Lower leg skin (tissue), 3 donors: Measurements from ENCODE around the gene EGR2.

ENCODE experiments used
- POLR2A ChIP-seq, 2 donors: fragments of 450-650 bp; IDR thresholded peaks; one replicate each; pipeline ENCODE4 v1.6.1; 2016 to 2017; ENCODE audit warnings: antibody characterized with exemption in 2 of 2, mild to moderate bottlenecking in 1 of 2, moderate library complexity in 1 of 2
- TF ChIP-seq, protein P1 (sequence below), 3 donors: fragments of 450-650 bp; IDR thresholded peaks; one replicate each; pipeline ENCODE4 v1.5.1; 2016; ENCODE audit warnings: antibody characterized with exemption in 3 of 3, mild to moderate bottlenecking in 3 of 3, moderate library complexity in 2 of 3

- TF ChIP-seq, protein P1, sequence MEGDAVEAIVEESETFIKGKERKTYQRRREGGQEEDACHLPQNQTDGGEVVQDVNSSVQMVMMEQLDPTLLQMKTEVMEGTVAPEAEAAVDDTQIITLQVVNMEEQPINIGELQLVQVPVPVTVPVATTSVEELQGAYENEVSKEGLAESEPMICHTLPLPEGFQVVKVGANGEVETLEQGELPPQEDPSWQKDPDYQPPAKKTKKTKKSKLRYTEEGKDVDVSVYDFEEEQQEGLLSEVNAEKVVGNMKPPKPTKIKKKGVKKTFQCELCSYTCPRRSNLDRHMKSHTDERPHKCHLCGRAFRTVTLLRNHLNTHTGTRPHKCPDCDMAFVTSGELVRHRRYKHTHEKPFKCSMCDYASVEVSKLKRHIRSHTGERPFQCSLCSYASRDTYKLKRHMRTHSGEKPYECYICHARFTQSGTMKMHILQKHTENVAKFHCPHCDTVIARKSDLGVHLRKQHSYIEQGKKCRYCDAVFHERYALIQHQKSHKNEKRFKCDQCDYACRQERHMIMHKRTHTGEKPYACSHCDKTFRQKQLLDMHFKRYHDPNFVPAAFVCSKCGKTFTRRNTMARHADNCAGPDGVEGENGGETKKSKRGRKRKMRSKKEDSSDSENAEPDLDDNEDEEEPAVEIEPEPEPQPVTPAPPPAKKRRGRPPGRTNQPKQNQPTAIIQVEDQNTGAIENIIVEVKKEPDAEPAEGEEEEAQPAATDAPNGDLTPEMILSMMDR (IDR thresholded peaks at IDR 0.05): no peak
- TF ChIP-seq POLR2A (IDR thresholded peaks at IDR 0.05): no peak
These were observed 46.3 kb upstream of the EGR2 start for GRCh38 chr10:62862447-62862846.
